ENCODE results near the gene DCTPP1. TPM values are rescaled to one million over a fixed set of nuclear protein-coding genes. Genes with fewer than 3 reads are reported as not detected.

Gene DCTPP1
- total and polyA plus RNA-seq, 2 of the 13 experiments (the other 11 are each of a cell fraction or from before 2014, with no cell fraction given): 54.8 to 74.4 TPM

- TF ChIP-seq ZHX1 (CRISPR knock-in tag; IDR thresholded peaks at IDR 0.05; ENCODE audit: low read depth) (no peak), NFE2L2 (IDR thresholded peaks at IDR 0.05; ENCODE audit: low read length) (no peak), HOXA3 (CRISPR knock-in tag; IDR thresholded peaks at IDR 0.05) (no peak), GMEB1 (CRISPR knock-in tag; IDR thresholded peaks at IDR 0.05; ENCODE audit: borderline replicate concordance) (no peak), ZNF292 (CRISPR knock-in tag; IDR thresholded peaks at IDR 0.05; ENCODE audit: borderline replicate concordance, low read depth) (peak; percentile 90; the same call in 1 of the 2 replicates), NCOR1 (IDR thresholded peaks at IDR 0.05; ENCODE audit: borderline replicate concordance, low read length) (no peak), ZNF788 (CRISPR knock-in tag; IDR thresholded peaks at IDR 0.05; ENCODE audit: borderline replicate concordance) (peak; percentile 41; the same call in 1 of the 2 replicates), ZNF780A (CRISPR knock-in tag; IDR thresholded peaks at IDR 0.05) (peak; percentile 43; the same call in 1 of the 2 replicates), PCBP1 (IDR thresholded peaks at IDR 0.05; ENCODE audit: borderline replicate concordance, low read depth, low read length) (no peak), RCOR2 (CRISPR knock-in tag; IDR thresholded peaks at IDR 0.05) (peak; percentile 64; the same call in 1 of the 2 replicates), ZBTB21 (CRISPR knock-in tag; IDR thresholded peaks at IDR 0.05) (no peak), FOXA3 (CRISPR knock-in tag; IDR thresholded peaks at IDR 0.05) (no peak), HHEX (CRISPR knock-in tag; IDR thresholded peaks at IDR 0.05) (no peak)
These were observed 42.6 kb upstream of the DCTPP1 start, which contains the start of gene ITGAL (continued) for GRCh38 chr16:30472328-30472942.

All from HepG2 (cell line).